ENCODE measurements around the gene BANP.
"Not testable (repeated sequence)": the region's sequence is repeated elsewhere in the genome, so short reads cannot be mapped to it uniquely, and the experiment has no call there.

The BANP gene

GRCh38 chr16:88050952-88051660 is 99.9 kb downstream of the BANP start:
- DNase-seq (ENCODE audit: low spot score), result no peak

DNA sequence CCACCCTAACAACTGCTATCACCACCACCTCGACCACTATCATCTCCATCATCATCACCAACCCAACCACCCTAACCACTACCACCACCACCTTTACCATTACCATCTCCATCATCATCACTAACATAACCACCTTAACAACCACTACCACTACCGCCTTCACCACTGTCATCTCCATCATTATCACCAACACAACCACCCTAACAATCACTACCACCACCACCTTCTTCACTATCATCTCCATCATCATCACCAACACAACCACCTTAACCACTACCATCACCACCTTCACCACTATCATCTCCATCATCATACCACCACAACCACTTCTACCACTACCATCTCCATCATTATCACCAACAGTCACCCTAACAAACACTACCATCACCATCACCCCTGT is 101.4 kb downstream of the BANP start:
- DNase-seq (ENCODE audit: low spot score), result no peak

GRCh38 chr16:88053479-88053878 is 102.2 kb downstream of the BANP start:
- not testable (repeated sequence) for DNase-seq (ENCODE audit: low spot score)

DNA sequence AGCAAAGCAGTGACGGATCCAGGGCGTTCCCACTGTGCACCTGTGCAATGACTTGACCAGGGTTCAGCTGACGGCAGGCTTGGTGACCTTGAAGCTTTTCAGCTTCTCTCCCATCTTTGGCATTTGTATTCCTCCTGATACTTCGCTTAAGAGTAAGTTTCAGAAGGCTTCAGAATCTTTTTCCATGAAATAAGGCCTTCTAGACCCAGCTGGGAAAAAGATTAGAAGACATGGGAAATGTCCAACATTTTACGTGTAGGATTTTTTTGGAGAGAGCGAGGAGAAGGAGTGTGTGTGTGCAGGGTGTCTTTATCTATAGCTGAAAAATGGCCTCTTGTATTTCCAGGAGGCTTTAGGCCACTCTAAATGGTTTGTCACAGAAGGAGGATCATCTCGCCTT is 104.1 kb downstream of the BANP start:
- no peak for DNase-seq (ENCODE audit: low spot score)

DNA sequence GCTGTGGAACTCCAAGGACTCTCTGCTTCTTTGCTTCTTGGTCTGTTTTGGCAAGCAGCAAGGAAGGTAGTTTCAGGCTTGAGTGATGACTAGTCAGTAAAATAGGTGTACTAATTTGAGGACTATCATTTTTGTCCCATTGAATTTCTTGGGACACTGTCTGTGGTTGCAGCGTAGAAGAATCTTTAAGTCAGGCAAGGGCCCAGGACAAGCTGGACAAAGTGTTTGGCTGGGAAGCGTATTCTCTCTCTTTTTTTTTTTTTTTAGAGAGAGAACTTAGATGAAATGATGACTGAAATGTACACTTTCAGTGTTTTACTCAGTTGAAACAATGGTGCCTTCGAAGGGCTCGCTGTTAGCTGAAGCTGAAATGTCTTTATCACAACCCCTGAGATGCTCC is 105.0 kb downstream of the BANP start:
- DNase-seq (ENCODE audit: low spot score), result no peak

GRCh38 chr16:88057656-88058055 is 106.4 kb downstream of the BANP start:
- DNase-seq (ENCODE audit: low spot score), result no peak

DNA sequence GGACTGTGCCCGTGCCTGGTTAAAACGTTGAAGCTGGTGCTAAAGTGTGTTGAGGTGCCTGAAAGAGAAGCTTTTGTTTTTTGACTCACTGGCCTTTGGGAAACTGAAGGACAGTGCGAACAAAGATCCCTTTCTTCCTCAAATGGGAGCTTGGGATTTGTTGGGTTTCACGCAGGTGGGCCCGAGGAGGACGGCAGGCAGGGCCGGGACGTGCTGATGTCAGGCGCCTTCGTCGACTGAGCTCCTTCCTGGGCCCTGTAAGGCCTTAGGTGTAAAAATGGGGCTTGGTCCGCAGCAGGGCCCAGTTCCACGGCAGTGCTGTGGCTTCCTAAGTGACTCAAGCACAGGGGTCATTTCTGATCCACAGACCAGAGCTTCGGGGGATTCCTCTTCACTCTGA is 106.9 kb downstream of the BANP start:
- DNase-seq (ENCODE audit: low spot score), result no peak

DNA sequence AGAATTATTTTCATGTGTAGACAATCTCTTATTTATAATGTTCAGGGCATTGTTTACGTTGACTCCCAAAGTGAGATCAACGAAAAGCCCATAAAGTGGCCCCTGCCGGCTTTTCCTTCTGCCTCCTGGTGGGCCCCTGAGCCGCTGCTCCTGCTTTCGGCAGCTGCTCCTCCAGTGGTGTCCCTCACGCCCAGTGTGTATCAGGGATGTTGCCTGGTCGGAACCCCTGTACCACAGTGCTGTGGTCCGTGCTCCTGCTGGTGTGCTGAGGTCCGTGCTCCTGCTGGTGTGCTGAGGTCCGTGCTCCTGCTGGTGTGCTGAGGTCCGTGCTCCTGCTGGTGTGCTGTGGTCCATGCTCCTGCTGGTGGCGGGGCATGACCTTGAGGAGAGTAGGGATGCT is 107.6 kb downstream of the BANP start:
- no peak for DNase-seq (ENCODE audit: low spot score)

DNA sequence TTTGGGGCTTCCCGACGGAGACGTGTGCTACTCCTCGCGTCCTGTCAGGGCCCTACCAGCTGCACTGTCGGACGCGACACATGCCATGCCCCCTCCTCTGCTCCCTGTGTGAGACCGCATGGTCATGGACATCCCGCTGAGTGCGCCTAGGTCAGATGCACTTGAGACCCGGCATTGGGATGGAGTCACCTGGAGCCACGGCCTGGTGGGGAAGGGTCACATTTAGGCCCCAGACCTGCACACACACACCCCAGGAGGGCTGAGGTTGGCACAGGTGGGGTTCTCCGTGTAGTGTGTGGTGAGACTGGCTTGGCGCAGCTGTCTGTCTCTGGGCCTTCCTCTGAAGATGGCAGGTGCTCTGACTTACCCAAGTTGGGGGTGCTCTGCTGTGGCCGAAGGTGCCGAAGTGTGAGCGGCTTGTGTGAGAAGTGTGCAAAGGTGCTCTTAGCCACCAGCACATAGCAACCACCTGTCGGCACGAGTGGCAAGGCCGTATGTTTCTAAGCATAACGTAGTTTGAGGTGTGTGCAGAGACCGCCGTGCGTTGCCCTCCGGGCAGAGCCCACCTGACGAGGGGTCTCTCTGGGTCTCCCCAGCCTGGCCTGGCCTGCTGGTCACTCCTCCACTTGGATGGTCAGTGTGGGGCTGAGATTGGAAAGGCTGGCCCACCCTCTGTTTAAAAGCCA is 108.6 kb downstream of the BANP start:
- DNase-seq (ENCODE audit: low spot score), result no peak

- DNase-seq (ENCODE audit: low spot score), result no peak
These were observed 109.4 kb downstream of the BANP start for GRCh38 chr16:88060524-88061219.

DNA sequence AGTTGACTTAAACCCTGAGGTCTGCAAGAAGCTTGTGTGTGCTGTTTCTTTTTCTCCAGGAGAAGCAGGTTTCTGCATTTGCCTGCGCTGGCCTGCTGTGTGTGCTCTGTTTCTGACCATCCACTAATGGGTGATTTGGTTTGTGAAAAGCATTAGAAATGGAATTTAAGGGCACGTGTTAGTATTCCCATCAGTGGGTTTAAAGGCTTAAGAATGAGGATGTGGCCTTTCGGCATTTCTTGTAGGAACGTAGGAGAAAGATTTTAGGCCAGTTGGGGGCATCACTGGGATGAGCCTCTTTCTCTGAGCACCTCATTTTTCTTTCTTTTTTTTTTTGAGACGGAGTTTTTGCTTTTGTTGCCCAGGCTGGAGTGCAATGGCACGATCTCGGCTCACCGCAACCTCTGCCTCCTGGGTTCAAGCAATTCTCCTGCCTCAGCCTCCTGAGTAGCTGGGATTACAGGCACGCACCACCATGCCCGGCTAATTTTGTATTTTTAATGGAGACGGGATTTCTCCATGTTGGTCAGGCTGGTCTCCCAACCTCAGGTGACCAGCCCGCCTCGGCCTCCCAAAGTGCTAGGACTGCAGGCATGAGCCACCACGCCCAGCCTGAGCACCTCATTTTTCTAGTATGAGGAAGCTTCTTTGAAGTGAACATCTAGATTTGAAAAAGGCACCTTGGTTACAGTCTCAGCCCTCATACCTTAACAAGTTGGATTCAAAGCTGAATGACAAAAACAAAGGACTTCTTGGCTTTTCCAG is 110.3 kb downstream of the BANP start:
- DNase-seq (ENCODE audit: low spot score), result no peak

DNA sequence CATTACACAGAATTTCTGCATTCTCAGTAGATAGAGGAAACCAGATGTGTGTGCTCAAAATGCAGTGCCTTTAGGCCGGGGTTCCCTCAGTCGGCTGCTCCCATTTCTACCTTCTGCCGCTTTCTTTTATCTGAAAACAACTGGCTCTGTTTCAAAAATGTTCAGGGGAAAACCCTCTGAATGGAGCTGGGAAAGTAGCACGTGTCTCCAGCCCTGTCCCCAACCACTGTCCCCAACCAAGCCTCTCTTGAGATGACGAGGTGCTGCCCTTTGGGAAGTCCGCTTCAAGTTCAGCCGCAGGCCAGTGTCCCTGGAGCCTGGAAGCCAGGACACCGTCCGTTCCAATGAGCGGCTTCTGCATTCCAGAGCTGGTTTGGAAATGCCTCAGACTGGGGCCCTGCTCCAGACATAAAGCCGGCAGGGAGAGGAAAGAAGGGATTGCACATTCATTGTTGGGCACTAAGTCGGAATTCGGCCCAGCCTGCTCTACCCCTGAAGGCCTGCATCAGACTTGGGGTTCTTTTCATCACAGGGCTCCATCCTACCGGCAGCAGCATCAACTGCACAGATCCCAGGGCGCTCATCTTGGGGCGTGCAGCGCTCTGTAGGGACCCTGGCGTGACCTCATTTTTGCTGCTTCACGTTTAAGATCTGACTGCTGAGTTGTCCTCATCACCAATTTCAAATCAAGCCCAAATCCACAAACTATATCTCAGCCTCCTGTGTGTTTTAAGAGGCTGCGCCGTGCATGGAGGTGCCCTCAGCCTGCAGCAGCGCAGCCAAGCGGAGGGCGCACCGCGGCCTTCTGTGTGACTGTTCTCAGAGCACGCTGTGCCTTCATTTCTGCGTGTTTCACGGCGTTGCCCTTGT is 111.3 kb downstream of the BANP start:
- no peak for DNase-seq (ENCODE audit: low spot score)

DNA sequence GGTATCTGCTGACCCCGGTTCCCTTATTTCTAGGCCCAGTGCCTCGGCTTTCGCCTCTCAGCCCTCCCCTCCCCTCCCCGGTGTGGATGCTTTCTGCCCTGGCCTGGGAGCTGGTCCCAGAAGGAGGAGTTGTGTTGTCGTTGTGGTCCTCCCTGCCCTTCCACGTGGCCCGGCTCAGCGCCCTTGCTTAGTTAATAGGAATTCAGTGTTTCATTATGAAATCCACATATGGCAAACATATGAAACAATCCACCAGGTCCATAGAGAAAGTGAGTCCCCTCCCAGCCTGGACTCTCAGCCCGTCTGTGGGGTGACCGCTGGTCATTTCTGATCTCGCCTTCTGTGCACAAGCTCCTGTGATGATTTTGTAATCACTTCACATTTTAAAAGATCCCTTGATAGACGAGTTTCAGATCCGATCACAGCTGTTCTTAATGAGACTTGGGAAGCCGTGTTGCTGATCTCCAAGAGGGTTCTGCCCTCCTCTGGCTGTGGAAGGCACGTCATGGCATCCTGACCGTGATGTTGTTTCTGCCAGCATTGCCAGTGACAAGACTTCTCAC is 112.1 kb downstream of the BANP start:
- no peak for DNase-seq (ENCODE audit: low spot score)

DNA sequence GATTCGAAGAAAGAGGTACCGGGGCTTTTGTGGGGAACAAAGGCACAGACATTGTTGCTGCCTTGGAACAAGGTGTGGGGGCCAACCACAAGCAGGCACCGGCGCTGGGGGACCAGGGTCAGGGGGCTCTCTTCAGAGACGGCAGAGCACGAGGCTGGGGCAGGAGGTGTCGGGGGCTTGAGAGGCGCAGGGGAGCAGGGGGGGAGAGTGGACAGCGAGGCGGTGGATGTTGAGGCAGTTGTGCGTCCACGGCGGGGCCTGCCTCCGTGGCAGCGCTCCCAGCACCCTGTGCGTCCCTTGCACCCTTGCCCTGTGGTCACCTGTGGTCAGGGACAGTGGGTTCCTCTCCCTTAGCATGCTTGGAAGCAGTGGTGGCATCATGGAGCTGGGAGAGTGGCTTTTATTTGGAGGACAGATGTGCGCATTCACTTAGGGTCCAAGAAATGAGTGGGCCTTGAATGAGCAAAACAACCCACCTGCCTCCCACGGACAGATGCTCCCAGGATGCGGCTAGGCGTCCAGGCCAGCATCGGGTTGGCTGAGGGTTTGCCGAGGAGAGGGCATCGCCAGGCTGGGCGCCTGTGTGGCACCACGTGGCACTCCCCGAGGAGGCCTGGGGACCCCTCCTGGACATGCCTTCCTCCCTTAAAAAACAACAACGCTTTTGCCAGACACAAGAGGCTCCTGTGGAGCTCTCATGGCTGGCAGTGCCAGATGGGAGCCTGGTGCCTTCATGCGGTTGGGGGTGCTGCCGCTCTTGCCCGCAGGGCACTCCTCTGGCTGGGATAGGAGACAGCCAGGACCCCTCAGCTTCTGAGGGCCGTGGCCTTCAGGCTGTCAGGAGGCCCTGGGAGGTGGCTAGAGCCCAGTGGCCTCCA is 113.0 kb downstream of the BANP start:
- no peak for DNase-seq (ENCODE audit: low spot score)

GRCh38 chr16:88064889-88065746 is 113.9 kb downstream of the BANP start:
- no peak for DNase-seq (ENCODE audit: low spot score)

DNA sequence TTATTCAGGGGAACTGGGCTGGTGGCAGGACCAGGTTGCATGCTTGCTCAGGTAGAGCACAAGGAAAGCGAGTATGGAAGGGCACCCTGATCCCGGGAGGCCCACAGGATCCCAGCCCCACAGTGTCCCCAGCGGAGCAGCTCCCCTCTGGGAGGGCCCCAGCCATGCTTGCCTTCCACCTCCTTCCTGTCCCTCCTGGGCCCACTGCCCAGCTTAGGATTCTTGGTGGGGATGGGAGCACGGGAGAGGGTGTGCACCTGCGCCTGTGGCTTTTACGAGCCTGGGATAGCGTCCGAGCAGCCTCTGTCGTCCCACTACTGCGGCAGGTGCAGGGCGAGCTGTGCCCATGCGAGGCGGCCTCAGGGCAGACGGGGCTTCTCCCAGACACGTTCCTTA is 114.5 kb downstream of the BANP start:
- DNase-seq (ENCODE audit: low spot score), result no peak

- no peak for DNase-seq (ENCODE audit: low spot score)
These were observed 115.0 kb downstream of the BANP start for GRCh38 chr16:88066234-88066633.

- DNase-seq (ENCODE audit: low spot score), result no peak
These were observed 115.7 kb downstream of the BANP start for GRCh38 chr16:88066680-88067529.

Measured in kidney capillary endothelial cell (primary cell).